Measurements from ENCODE around the gene CBFB. TPM values are rescaled to one million over a fixed set of nuclear protein-coding genes. Genes with fewer than 3 reads are reported as not detected.
A peak's percentile ranks its signal among the peaks of the same experiment; 100 is the strongest.

CBFB gene
- total RNA-seq, 2 experiments from 2014 or later: 111 to 114 TPM

- H3K36me3 Mint-ChIP-seq (ENCODE audit: low read depth): peaks cover 30% of the 10 kb centered on the region
- H3K4me1 Mint-ChIP-seq (ENCODE audit: low read depth): peaks cover 51% of the 10 kb centered on the region
- H3K27ac Mint-ChIP-seq: peak overlapping the region; percentile 95
- peak overlapping the region; percentile 86 for H3K4me3 Mint-ChIP-seq
- intact Hi-C loops (cut with micrococcal nuclease): no loop called here
- POLR2A ChIA-PET: interaction anchor here (0.6 to 6.0 kb wide), 16 partner anchors 15 to 220 kb away, joined by 3 to 52 read pairs (median 4); no protein-coding TSS in a partner anchor
- no peaks in the 10 kb centered on the region for H3K27me3 Mint-ChIP-seq
- CTCF ChIA-PET: interaction anchor here (0.7 to 8.4 kb wide), 12 partner anchors 9 to 126 kb away, joined by 3 to 127 read pairs (median 4); no protein-coding TSS in a partner anchor
- TF ChIP-seq CTCF (IDR thresholded peaks at IDR 0.05): peak; percentile 27
- H3K9me3 Mint-ChIP-seq: no peaks in the 10 kb centered on the region
- no peak for ATAC-seq
- no peak for DNase-seq
These were observed 718 bp upstream of the CBFB start for GRCh38 chr16:67028167-67028695.

- CTCF ChIA-PET: interaction anchor here (0.8 to 8.4 kb wide), 10 partner anchors 11 to 141 kb away, joined by 3 to 127 read pairs (median 4); partner anchors contain the start of gene NOL3
- Mint-ChIP-seq H3K27ac (peak overlapping the region; percentile 83), H3K4me3 (peak overlapping the region; percentile 86), H3K9me3 (no peaks in the 10 kb centered on the region), H3K36me3 (ENCODE audit: low read depth) (peaks cover 39% of the 10 kb centered on the region), H3K27me3 (no peaks in the 10 kb centered on the region), H3K4me1 (ENCODE audit: low read depth) (peaks cover 55% of the 10 kb centered on the region)
- DNase-seq (peak; percentile 66), ATAC-seq (peak; percentile 17)
- no peak for TF ChIP-seq CTCF (IDR thresholded peaks at IDR 0.05)
- POLR2A ChIA-PET: interaction anchor here (0.5 to 6.0 kb wide), 14 partner anchors 8 to 138 kb away, joined by 3 to 52 read pairs (median 4); no protein-coding TSS in a partner anchor
- intact Hi-C loops (cut with micrococcal nuclease): loop anchor here (5.0 kb wide), 1 partner anchor 128 kb away; the partner anchor contains the start of genes FBXL8 and TRADD
These were observed 526 bp downstream of the CBFB start for GRCh38 chr16:67029254-67030096.

- TF ChIP-seq CTCF (IDR thresholded peaks at IDR 0.05): no peak
- no peak for ATAC-seq
- Mint-ChIP-seq H3K9me3 (no peaks in the 10 kb centered on the region), H3K36me3 (ENCODE audit: low read depth) (peaks cover 47% of the 10 kb centered on the region), H3K27me3 (no peaks in the 10 kb centered on the region), H3K4me1 (ENCODE audit: low read depth) (peaks cover 54% of the 10 kb centered on the region), H3K27ac (peak overlapping the region; percentile 83), H3K4me3 (peak overlapping the region; percentile 86)
- POLR2A ChIA-PET: interaction anchor here (0.5 to 6.0 kb wide), 11 partner anchors 8 to 218 kb away, joined by 3 to 52 read pairs (median 4); partner anchors contain the start of gene SLC9A5
- DNase-seq: no peak
- CTCF ChIA-PET: interaction anchor here (0.6 to 8.4 kb wide), 13 partner anchors 13 to 155 kb away, joined by 3 to 127 read pairs (median 4); partner anchors contain the start of gene NOL3
- intact Hi-C loops (cut with micrococcal nuclease): loop anchor here (5.0 kb wide), 1 partner anchor 127 kb away; the partner anchor contains the start of genes FBXL8 and TRADD
These were observed 1.4 kb downstream of the CBFB start for GRCh38 chr16:67030221-67030962.

GRCh38 chr16:67034487-67034886 lies 5.5 kb downstream of the CBFB start:
- intact Hi-C loops (cut with micrococcal nuclease): loop anchor here (5.0 kb wide), 1 partner anchor 123 kb away; the partner anchor contains the start of genes FBXL8 and TRADD
- Mint-ChIP-seq H3K4me1 (ENCODE audit: low read depth) (peaks cover 57% of the 10 kb centered on the region), H3K36me3 (ENCODE audit: low read depth) (peaks cover 63% of the 10 kb centered on the region), H3K27me3 (no peaks in the 10 kb centered on the region), H3K4me3 (no peak overlapping the region), H3K9me3 (no peaks in the 10 kb centered on the region), H3K27ac (peak overlapping the region; percentile 22)
- DNase-seq: no peak
- POLR2A ChIA-PET: interaction anchor here (0.6 kb wide), 2 partner anchors 36 to 153 kb away, joined by 3 to 4 read pairs; no protein-coding TSS in a partner anchor
- CTCF ChIA-PET: interaction anchor here (0.8 to 2.7 kb wide), 3 partner anchors 13 to 106 kb away, joined by 3 to 6 read pairs (median 5); no protein-coding TSS in a partner anchor
- ATAC-seq: no peak
- no peak for TF ChIP-seq CTCF (IDR thresholded peaks at IDR 0.05)

Data from activated CD8-positive, alpha-beta T cell treated with anti-CD3 and anti-CD28 coated beads for 36 hours (primary cell).